ENCODE data around the gene TP53TG5.
A peak's percentile ranks its signal among the peaks of the same experiment; 100 is the strongest.

The TP53TG5 gene

DNA sequence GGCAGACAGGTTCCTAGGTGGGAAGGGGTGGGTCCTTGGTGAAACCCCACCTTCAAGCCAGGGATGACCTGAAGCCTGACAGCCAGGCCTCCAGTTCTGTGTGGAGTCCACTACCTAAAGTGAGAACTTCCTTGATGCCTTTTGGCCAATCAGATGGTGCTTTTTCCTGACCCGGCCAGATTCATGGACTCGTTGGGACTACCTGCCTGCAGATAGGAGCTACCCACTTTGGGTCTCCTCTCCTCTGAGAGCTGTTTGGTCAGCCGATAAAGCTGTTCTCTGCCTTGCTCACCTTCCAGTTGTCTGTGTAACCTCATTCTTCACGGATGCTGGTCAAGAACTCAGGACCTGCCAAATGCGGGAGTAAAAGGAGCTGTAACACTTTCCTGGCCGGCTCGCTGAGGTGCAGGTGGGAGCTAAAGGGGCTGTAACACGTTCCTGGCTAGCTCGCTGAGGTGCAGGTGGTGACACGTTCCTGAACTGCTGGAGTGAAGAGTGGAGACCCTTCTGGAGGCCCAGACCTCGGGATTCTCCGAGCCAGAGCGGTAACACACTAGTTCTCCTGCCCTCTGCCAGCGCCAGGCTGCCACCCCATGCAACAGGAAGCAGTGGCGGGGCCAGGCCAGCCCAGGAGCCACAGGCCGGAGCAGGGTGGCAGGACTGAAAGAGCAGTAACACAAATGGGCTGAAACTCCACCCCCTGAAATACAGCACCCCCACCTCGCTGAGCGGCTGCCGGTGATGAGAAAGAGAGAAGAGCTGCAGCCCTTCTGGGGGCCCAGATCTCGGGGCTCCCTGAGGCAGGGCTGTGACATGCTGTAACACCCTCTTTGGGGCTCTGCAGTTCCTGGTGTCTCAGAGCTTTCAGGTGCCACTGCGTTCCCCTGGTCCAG is 16.3 kb upstream of the TP53TG5 start:
- DNase-seq (ENCODE audit: low spot score in 2 of 2) (no peak), ATAC-seq (ENCODE audit: low read depth) (no peak)
- Mint-ChIP-seq H3K4me1 (no peaks in the 10 kb centered on the region), H3K27ac (no peak overlapping the region), H3K9me3 (peaks cover 6% of the 10 kb centered on the region), H3K36me3 (peaks cover 11% of the 10 kb centered on the region), H3K27me3 (no peaks in the 10 kb centered on the region), H3K4me3 (no peak overlapping the region)

DNA sequence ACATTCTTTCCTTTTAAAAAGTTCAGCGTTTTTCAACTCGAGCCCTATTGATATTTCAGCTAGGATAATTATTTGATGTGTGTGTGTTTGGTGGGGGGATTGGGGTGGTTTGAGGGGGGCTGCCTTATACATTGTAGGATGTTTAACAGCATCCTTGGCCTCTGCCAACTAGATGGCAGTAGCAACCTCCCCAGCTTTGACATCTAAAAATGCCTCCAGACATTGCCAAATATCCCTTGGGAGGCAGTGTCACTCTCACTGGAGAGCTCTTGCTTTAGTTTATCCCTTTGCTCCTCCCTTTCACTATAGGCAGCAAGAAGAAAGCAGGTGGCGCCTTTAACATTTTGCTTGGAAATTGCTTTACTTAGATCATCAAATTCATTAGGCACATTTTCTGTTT is 14.6 kb upstream of the TP53TG5 start:
- Mint-ChIP-seq H3K27me3 (no peaks in the 10 kb centered on the region), H3K9me3 (no peaks in the 10 kb centered on the region), H3K4me3 (no peak overlapping the region), H3K27ac (no peak overlapping the region), H3K36me3 (peaks cover 9% of the 10 kb centered on the region), H3K4me1 (no peaks in the 10 kb centered on the region)
- DNase-seq (ENCODE audit: low spot score in 2 of 2) (no peak), ATAC-seq (ENCODE audit: low read depth) (no peak)

GRCh38 chr20:45391559-45391958 is 13.4 kb upstream of the TP53TG5 start:
- Mint-ChIP-seq H3K4me1 (no peaks in the 10 kb centered on the region), H3K9me3 (peaks cover 4% of the 10 kb centered on the region), H3K36me3 (peaks cover 16% of the 10 kb centered on the region), H3K4me3 (no peak overlapping the region), H3K27ac (no peak overlapping the region), H3K27me3 (no peaks in the 10 kb centered on the region)
- ATAC-seq (ENCODE audit: low read depth) = no peak
- no peak for DNase-seq (ENCODE audit: low spot score in 2 of 2)

GRCh38 chr20:45390931-45391330 is 12.8 kb upstream of the TP53TG5 start:
- Mint-ChIP-seq H3K4me1 (no peaks in the 10 kb centered on the region), H3K27me3 (no peaks in the 10 kb centered on the region), H3K27ac (no peak overlapping the region), H3K9me3 (peaks cover 4% of the 10 kb centered on the region), H3K36me3 (peaks cover 15% of the 10 kb centered on the region), H3K4me3 (no peak overlapping the region)
- ATAC-seq (ENCODE audit: low read depth) = no peak
- no peak for DNase-seq (ENCODE audit: low spot score in 2 of 2)

DNA sequence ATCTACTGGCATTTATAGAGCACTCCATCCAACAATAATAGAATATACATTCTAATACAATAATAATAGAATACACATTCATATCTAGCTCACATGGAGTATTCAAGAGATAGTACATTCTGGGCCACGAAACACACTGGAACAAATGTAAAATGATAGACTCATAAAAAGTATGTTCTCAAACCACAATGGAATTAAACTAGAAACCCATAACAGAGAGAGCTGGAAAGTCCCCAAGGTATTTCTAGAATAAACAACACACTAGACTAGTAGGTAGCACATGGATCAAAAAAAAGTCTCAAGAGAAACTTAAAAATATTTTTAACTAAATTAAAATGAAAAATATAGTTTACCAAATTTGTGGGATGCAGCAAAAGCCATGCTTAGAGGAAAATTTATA is 9.1 kb upstream of the TP53TG5 start:
- H3K9me3 Mint-ChIP-seq = peaks cover 4% of the 10 kb centered on the region
- no peak overlapping the region for H3K4me3 Mint-ChIP-seq
- H3K4me1 Mint-ChIP-seq = no peaks in the 10 kb centered on the region
- H3K27me3 Mint-ChIP-seq = no peaks in the 10 kb centered on the region
- peaks cover 11% of the 10 kb centered on the region for H3K36me3 Mint-ChIP-seq
- DNase-seq (ENCODE audit: low spot score in 2 of 2) (no peak), ATAC-seq (ENCODE audit: low read depth) (no peak)
- H3K27ac Mint-ChIP-seq = no peak overlapping the region

- Mint-ChIP-seq H3K4me3 (no peak overlapping the region), H3K4me1 (peaks cover 5% of the 10 kb centered on the region), H3K9me3 (no peaks in the 10 kb centered on the region), H3K27me3 (peaks cover 2% of the 10 kb centered on the region), H3K27ac (no peak overlapping the region), H3K36me3 (peaks cover 8% of the 10 kb centered on the region)
- no peak for ATAC-seq (ENCODE audit: low read depth)
- no peak for DNase-seq (ENCODE audit: low spot score in 2 of 2)
Observed at GRCh38 chr20:45377269-45377668, 856 bp downstream of the TP53TG5 start.

GRCh38 chr20:45374966-45375365 is 3.2 kb downstream of the TP53TG5 start:
- Mint-ChIP-seq H3K36me3 (peaks cover 7% of the 10 kb centered on the region), H3K4me3 (no peak overlapping the region), H3K27me3 (peaks cover 2% of the 10 kb centered on the region), H3K9me3 (no peaks in the 10 kb centered on the region), H3K27ac (no peak overlapping the region), H3K4me1 (peaks cover 17% of the 10 kb centered on the region)
- ATAC-seq (ENCODE audit: low read depth) = no peak
- no peak for DNase-seq (ENCODE audit: low spot score in 2 of 2)

GRCh38 chr20:45374101-45374467 is 4.0 kb downstream of the TP53TG5 start:
- H3K36me3 Mint-ChIP-seq = peaks cover 4% of the 10 kb centered on the region
- peaks cover 2% of the 10 kb centered on the region for H3K27me3 Mint-ChIP-seq
- H3K27ac Mint-ChIP-seq = peak overlapping the region; percentile 18
- peaks cover 17% of the 10 kb centered on the region for H3K4me1 Mint-ChIP-seq
- peak overlapping the region; percentile 75 for H3K4me3 Mint-ChIP-seq
- H3K9me3 Mint-ChIP-seq = no peaks in the 10 kb centered on the region
- no peak for DNase-seq (ENCODE audit: low spot score in 2 of 2)
- ATAC-seq (ENCODE audit: low read depth) = no peak

GRCh38 chr20:45373353-45374100 is 4.6 kb downstream of the TP53TG5 start:
- Mint-ChIP-seq H3K4me1 (peaks cover 21% of the 10 kb centered on the region), H3K36me3 (peaks cover 4% of the 10 kb centered on the region), H3K9me3 (no peaks in the 10 kb centered on the region), H3K4me3 (peak overlapping the region; percentile 75), H3K27me3 (peaks cover 2% of the 10 kb centered on the region), H3K27ac (peak overlapping the region; percentile 18)
- ATAC-seq (ENCODE audit: low read depth) = peak; percentile 92
- peak; percentile 84 to 88 for DNase-seq (ENCODE audit: low spot score in 2 of 2)

DNA sequence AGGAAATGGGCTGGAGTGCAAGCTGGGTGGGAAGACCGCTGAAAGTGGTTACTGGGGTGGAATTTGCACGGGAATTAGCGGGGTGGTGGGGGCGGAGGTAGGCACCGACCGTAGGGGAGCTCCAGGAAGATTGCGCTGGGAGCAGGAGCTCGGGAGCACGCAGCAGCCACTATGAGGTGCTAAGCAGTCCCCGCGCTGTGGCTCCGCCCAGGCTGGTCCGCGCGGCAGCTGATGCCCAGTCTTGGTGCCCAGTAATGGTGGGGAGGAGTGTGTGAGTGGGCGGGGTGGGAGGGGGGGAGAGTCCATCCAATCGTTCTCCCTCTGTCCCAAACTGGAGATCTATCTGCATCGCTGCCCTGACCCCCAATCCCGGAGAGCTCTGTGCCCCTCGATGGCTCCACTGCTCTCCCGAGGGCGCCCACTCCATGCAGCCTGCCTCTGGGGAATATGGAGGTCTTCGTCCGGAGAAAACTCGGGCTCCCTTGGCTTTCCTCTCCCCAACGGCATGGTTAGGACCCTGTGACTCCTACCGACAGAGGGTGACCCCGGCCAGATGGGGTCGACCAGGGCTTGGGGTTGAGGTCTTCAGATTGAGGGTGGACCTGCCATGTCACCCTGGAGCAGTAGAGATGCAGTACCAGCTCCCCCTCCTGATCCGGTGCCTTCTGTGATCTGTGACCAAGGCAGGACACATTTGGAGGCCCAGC is 5.3 kb downstream of the TP53TG5 start:
- Mint-ChIP-seq H3K36me3 (peaks cover 4% of the 10 kb centered on the region), H3K4me1 (peaks cover 28% of the 10 kb centered on the region), H3K9me3 (no peaks in the 10 kb centered on the region), H3K27me3 (peaks cover 2% of the 10 kb centered on the region), H3K27ac (no peak overlapping the region), H3K4me3 (peak overlapping the region; percentile 75)
- DNase-seq (ENCODE audit: low spot score in 2 of 2) = no peak
- ATAC-seq (ENCODE audit: low read depth) = no peak

GRCh38 chr20:45372241-45372640 is 5.9 kb downstream of the TP53TG5 start:
- H3K27ac Mint-ChIP-seq = no peak overlapping the region
- H3K4me1 Mint-ChIP-seq = peaks cover 32% of the 10 kb centered on the region
- H3K9me3 Mint-ChIP-seq = no peaks in the 10 kb centered on the region
- no peak for DNase-seq (ENCODE audit: low spot score in 2 of 2)
- peaks cover 4% of the 10 kb centered on the region for H3K36me3 Mint-ChIP-seq
- H3K4me3 Mint-ChIP-seq = peak overlapping the region; percentile 52
- no peak for ATAC-seq (ENCODE audit: low read depth)
- peaks cover 2% of the 10 kb centered on the region for H3K27me3 Mint-ChIP-seq

- Mint-ChIP-seq H3K27me3 (peaks cover 2% of the 10 kb centered on the region), H3K36me3 (peaks cover 10% of the 10 kb centered on the region), H3K4me1 (peaks cover 43% of the 10 kb centered on the region), H3K4me3 (no peak overlapping the region), H3K27ac (no peak overlapping the region), H3K9me3 (no peaks in the 10 kb centered on the region)
- DNase-seq (ENCODE audit: low spot score in 2 of 2) (peak in 1 of 2 donors; percentile 9), ATAC-seq (ENCODE audit: low read depth) (no peak)
Observed at GRCh38 chr20:45370571-45371160, 7.5 kb downstream of the TP53TG5 start.

DNA sequence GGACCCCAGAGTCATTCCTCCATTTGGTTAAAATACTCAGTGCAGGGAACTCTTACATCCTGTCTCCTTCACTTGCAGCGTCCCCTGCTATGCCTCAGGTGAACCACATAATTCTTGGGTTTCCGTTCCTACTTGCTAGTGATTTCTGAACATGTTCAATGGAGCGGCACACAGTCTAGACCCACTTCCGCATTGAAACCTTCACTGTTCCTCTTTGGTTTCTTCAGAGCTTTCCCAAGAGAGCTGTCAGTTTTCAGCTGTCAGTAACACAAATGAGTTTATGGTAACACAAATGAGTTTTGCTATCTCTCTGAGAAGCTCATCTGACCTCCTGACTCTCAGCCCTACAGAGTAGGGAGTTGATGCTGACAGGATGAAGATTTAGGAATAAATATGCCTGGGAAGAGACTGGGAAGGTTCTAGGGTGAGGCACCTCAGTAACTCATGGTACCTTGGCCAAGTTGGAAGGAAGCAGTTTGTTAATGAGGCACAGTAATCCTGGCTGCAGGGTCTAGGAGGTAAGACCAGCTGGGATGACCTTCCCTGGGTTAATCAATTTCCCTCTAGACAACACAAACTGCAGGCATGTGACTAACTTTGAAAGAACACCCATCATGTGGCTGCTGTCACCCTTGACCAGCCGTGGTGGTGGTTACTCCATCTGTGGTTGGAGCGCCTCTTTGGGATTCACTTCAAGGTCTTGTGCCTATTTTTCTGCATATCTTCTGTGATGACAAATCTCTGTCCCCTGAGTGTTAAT is 9.7 kb downstream of the TP53TG5 start:
- DNase-seq (ENCODE audit: low spot score in 2 of 2) (peak; percentile 49 to 83), ATAC-seq (ENCODE audit: low read depth) (peak; percentile 91)
- Mint-ChIP-seq H3K27me3 (peaks cover 2% of the 10 kb centered on the region), H3K4me3 (peak overlapping the region; percentile 65), H3K36me3 (peaks cover 11% of the 10 kb centered on the region), H3K4me1 (peaks cover 53% of the 10 kb centered on the region), H3K9me3 (no peaks in the 10 kb centered on the region), H3K27ac (peak overlapping the region; percentile 88)

Data from memory B cell (primary cell).